Pulmonary artery endothelial cell (primary cell): Measurements from ENCODE around the gene SH3RF2. TPM values are rescaled to one million over a fixed set of nuclear protein-coding genes. Genes with fewer than 3 reads are reported as not detected.
"Not testable (repeated sequence)": the region's sequence is repeated elsewhere in the genome, so short reads cannot be mapped to it uniquely, and the experiment has no call there.

ENCODE experiments used
- DNase-seq: peaks from one replicate; pipeline ENCODE4 v3.0.0-alpha.2; 2011; ENCODE audit warnings: low read depth, low spot score
- total RNA-seq: library from RNA; depleted of rRNA; stranded (reverse); fragments of >200 nt; gene quantifications from 2 replicates; pipeline ENCODE4 v1.2.3, GENCODE V29; 2014

SH3RF2 gene
- total RNA-seq, 1 donor from 2014 or later = 1.3 TPM

GRCh38 chr5:145949474-145949873 lies 13.1 kb downstream of the SH3RF2 start:
- no peak for DNase-seq

DNA sequence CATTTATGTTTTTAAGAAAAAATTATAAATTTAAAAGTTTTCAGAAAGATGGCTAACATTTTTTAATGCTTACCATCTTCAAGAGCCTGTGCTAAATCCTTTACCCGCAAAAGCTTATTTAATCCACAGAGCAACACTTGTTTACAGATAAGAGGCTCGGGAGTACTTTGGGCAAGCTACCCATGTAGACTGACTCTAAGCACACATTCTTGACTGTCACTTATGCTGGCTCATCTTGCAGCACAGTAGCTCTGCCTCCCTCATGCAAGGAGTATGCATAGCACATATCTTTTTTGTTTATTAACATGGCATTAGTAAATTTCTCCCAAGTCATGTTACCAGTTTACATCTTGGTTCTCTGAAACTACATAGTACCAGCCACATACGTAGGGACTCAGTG lies 14.7 kb downstream of the SH3RF2 start:
- DNase-seq = no peak

- no peak for DNase-seq
Measured at GRCh38 chr5:145953202-145953601, 16.8 kb downstream of the SH3RF2 start.

DNA sequence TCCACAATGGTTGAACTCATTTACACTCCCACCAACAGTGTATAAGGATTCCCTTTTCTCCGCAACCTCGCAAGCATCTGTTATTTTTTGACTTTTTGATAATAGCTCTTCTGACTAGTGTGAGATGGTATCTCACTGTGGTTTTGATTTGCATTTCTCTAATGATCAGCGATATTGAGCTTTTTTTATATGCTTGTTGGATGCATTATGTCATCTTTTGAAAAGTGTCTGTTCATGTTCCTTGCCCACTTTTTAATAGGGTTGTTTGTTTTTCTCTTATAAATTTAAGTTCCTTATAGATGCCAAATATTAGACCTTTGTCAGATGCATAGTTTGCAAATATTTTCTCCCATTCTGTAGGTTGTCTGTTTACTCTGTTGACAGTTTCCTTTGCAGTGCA lies 17.8 kb downstream of the SH3RF2 start:
- not testable (repeated sequence) for DNase-seq

DNA sequence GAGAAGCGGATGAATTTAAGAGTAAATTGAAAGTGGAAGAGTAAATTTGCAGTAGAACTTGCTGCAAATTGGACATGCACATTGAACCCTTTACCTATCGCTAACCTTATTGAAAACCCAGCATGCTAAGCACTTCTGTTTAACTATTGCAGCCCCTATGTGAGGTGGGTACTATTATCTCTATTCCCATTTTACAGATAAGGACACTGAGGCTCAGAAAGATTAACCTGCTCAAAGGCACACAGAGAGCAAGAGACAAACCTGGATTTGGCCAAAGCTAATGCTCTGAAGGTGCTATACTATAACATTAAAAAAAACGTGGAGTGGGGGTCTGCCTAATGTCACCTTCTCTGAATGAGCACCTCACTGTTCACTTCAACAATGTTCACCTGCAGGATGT lies 21.0 kb downstream of the SH3RF2 start:
- no peak for DNase-seq

GRCh38 chr5:145958436-145958835 lies 22.1 kb downstream of the SH3RF2 start:
- no peak for DNase-seq

DNA sequence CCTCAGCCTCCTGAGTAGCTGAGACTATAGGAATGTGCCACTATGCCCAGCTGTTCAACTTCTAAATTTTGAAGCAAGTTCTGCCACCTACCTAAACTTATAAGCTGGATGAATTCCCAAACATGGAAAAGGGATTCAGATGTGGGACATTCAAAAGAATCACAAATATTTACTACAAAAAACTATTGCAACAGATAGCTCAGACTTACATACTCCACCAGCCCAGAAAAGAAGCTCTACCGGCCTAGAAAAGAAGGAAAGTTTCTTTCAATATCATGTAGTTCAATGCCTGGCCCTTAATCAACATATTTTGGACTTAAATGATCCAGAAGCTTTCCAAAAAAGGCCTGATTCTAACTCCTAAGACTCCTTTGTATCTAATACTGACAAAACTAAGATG lies 23.8 kb downstream of the SH3RF2 start:
- no peak for DNase-seq

DNA sequence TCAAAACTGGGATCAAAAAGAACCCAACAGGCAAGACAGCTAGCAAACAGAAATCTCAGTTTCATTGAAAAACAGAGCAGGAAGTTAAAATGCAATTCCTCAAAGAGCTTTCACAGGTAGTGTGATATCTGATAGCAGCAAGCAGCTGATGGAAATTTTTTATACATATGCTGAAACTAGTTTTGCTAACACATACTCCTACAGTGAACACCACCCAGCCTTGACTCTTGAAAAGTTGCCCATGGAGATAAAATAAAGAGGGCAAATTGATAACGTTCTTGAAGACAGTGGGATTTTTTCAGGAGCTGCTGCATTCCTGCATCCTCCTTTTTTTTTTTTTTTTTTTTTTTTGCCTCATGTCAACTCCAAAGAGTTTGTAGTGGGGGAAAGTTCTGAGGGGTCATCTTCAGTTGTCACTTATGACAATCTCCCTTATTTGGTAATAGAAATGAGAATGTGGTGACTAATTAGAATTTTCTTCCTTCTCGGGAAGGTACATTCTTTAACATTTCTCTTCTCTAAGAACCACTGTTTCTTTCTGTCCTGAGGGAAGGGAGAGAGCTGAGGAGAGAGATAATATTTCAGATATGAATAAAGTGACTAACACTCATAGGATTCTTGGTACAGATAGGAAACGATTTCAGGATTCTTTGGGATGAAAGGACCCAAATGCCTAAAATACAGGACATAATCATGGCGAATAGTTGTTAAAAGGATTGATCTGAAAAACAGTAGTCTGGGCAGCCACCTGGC lies 24.6 kb downstream of the SH3RF2 start:
- DNase-seq = no peak

GRCh38 chr5:145962001-145962400 lies 25.6 kb downstream of the SH3RF2 start:
- no peak for DNase-seq

- not testable (repeated sequence) for DNase-seq
Measured at GRCh38 chr5:145964008-145964407, 27.6 kb downstream of the SH3RF2 start.

- no peak for DNase-seq
Measured at GRCh38 chr5:145965804-145966203, 29.4 kb downstream of the SH3RF2 start.

DNA sequence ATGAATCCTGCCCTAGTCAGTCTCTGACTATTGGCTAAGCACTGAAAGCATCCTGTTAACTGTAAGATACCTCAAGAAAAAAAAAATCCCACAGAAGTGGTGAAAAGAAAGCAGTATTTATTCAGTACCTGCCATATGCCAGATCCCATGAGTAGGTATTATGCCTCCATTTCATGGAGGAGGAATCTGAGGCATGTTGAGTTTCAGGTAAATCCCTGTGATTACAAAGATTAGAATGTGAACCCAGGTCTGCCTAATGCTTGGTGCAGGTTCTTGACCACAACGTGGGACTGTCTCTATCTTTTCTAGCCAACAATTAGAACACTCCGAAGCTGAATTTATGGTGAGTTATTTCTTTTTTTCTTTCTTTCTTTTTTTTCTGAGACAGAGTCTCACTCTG lies 30.9 kb downstream of the SH3RF2 start:
- DNase-seq = no peak

- no peak for DNase-seq
Measured at GRCh38 chr5:145968970-145969713, 32.8 kb downstream of the SH3RF2 start.

GRCh38 chr5:145969714-145970092 lies 33.3 kb downstream of the SH3RF2 start:
- DNase-seq = no peak

DNA sequence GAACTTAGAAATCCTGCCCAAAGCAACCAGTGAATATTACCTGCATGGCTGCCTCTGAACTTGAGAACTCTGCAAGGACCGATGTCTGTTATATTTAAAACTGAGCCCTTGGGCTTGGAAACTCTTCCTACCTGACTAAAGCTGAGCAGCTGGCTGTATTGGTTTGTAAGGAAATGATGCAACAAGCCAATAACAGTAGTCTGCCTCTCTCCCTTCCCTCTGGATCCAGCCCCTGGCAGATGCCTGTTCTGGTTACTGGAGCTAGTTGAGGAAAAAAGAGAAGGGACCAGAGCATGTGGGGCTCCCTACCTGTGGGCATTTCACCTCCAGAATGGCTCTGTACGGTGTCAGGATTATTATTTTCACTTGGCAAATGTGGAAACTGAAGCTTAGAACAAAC lies 34.7 kb downstream of the SH3RF2 start:
- DNase-seq = no peak

GRCh38 chr5:145971701-145972100 lies 35.3 kb downstream of the SH3RF2 start:
- no peak for DNase-seq

- no peak for DNase-seq
Measured at GRCh38 chr5:145975001-145975360, 38.6 kb downstream of the SH3RF2 start.

GRCh38 chr5:145975361-145976066 lies 39.1 kb downstream of the SH3RF2 start:
- peak; percentile 68 for DNase-seq

GRCh38 chr5:145976431-145977155 lies 40.2 kb downstream of the SH3RF2 start:
- DNase-seq = peak; percentile 40

GRCh38 chr5:145978171-145978570 lies 41.8 kb downstream of the SH3RF2 start:
- no peak for DNase-seq

DNA sequence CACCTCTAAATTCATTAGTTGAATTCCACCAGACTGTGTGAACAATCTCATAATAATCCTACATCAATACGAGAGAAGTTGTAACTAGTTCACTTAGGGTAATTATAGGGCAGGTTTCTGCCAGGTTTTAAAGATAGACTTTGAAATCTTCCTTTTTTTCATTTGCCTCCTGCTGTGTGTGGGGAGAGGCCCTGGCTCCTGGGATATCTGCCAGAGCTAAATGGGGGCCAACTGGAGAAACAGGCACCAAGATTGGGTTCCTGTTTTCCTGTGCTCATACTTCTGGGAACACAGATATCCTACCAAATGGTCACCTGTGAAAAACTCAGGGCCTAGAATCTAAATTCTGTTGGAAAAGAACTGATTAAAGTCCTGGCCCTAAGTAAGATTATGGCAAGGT lies 42.3 kb downstream of the SH3RF2 start:
- no peak for DNase-seq
